Esophagus squamous epithelium (tissue), 5 donors: Measurements from ENCODE around the gene MTREX. TPM values are rescaled to one million over a fixed set of nuclear protein-coding genes. Genes with fewer than 3 reads are reported as not detected.
"Not testable (repeated sequence)": the region's sequence is repeated elsewhere in the genome, so short reads cannot be mapped to it uniquely, and the experiment has no call there.

ENCODE experiments used
- DNase-seq: peaks from one replicate; lab custom pipeline; 2025; lab: John Stamatoyannopoulos, UW
- H3K27ac ChIP-seq, 4 donors: fragments of 200-600 bp; sonication (generic); one replicate each; pipeline ENCODE4 v1.5.1; 2016 to 2019; ENCODE audit warnings: mild to moderate bottlenecking in 1 of 4
- H3K27me3 ChIP-seq, 4 donors: fragments of 200-600 bp; sonication (generic); 1 replicate in 3 of 4; 2 replicates in 1 of 4; pipeline versions ENCODE4 v1.5.1 to v1.6.0; 2017 to 2021; ENCODE audit warnings: antibody characterized with exemption in 1 of 4
- H3K36me3 ChIP-seq, 3 donors: fragments of 200-600 bp; sonication (generic); one replicate each; pipeline ENCODE4 v1.5.1; 2016 to 2019
- H3K4me1 ChIP-seq, 3 donors: fragments of 200-600 bp; sonication (generic); one replicate each; pipeline ENCODE4 v1.5.1; 2017 to 2019
- H3K4me3 ChIP-seq, 4 donors: fragments of 200-600 bp; sonication (generic); 1 replicate in 3 of 4; 2 replicates in 1 of 4; pipeline ENCODE4 v1.5.1; 2016 to 2019; ENCODE audit warnings: mild to moderate bottlenecking in 2 of 4, moderate library complexity in 1 of 4
- H3K9me3 ChIP-seq, 3 donors: fragments of 200-600 bp; sonication (generic); one replicate each; pipeline ENCODE4 v1.5.1; 2016 to 2019
- POLR2A ChIP-seq, 4 donors: fragments of 450-650 bp; IDR thresholded peaks; one replicate each; pipeline ENCODE4 v1.6.1; 2017; ENCODE audit warnings: antibody characterized with exemption in 4 of 4, mild to moderate bottlenecking in 4 of 4, moderate library complexity in 3 of 4
- WGBS, 2 donors: methylation state at CpG; one replicate each; pipeline ENCODE4 v1.1.5; 2018; 5-methylcytosine and 5-hydroxymethylcytosine counted together
- intact Hi-C: fragments of 100-400 bp; cut with DNase I; formaldehyde crosslinking; loops from one replicate; pipeline ENCODE4 v1.15.0; 2022
- total RNA-seq, 4 donors: library from RNA; depleted of rRNA; stranded (reverse); fragments of >200 nt; gene quantifications; one replicate each; pipeline ENCODE4 v1.1.0, GENCODE V29; 2016
- TF ChIP-seq, protein P1 (sequence below), 6 experiments: fragments of 450-650 bp in 4 of 6; fragments of 200-600 bp in 2 of 6; sonication (generic) in 2 of 6; IDR thresholded peaks; one replicate each; pipeline ENCODE4 v1.5.1; 2016 to 2019; ENCODE audit warnings: antibody characterized with exemption in 6 of 6, mild to moderate bottlenecking in 4 of 6, moderate library complexity in 4 of 6
- donor health status: DM: yes; HTN: yes; CAD: no.

The MTREX gene
- total RNA-seq, 4 donors from 2014 or later, result 63.9 to 79.3 (median 72.2) TPM

DNA sequence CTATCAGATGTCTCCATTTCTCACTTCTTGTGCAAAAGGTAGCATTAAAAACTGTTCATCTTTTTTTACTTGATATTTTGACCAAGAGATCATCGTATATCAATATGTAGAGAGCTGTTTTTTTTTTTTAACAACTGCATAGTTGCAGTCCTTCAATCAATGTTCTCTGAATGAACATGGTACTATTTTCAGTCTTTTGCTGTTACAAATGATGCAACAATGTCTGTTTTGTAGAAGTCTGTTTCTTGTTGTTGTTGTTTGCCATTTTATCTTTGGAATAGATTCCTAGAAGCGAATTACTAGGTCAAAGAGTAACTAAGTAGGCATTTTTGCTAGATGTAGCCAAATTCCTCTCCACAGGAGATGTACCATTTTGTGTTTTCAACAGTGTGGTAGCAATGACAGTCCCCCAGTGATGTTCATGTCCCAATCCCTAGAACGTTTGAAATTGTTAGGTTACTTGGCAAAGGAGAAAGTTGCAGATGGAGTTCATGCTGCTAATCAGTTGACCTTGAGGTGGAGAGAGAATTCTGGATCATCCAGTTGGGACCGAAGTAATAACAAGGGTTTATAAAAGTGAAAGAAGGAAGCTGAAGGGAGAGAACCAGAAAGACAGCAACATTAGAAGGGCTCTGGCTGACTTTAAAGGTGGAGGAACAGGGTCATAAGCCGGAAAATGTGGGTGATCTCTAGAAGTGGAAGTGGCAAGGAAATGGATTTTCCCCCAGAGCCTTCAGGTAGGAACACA is 6.3 kb downstream of the MTREX start:
- H3K4me1 ChIP-seq, result peaks cover 0 to 48% (median 20%) of the 10 kb centered on the region in 3 donors
- intact Hi-C loops, result no loop called here
- no peak overlapping the region for H3K4me3 ChIP-seq
- no peaks in the 10 kb centered on the region for H3K9me3 ChIP-seq
- WGBS, 2 donors, result 72 to 77% methylated on average over 5 of the region's 5 CpGs
- peaks cover 0 to 20% (median 0%) of the 10 kb centered on the region in 3 donors for H3K36me3 ChIP-seq
- DNase-seq, result no peak
- H3K27me3 ChIP-seq, result no peaks in the 10 kb centered on the region
- no peak for TF ChIP-seq POLR2A (IDR thresholded peaks at IDR 0.05)
- TF ChIP-seq, protein P1, sequence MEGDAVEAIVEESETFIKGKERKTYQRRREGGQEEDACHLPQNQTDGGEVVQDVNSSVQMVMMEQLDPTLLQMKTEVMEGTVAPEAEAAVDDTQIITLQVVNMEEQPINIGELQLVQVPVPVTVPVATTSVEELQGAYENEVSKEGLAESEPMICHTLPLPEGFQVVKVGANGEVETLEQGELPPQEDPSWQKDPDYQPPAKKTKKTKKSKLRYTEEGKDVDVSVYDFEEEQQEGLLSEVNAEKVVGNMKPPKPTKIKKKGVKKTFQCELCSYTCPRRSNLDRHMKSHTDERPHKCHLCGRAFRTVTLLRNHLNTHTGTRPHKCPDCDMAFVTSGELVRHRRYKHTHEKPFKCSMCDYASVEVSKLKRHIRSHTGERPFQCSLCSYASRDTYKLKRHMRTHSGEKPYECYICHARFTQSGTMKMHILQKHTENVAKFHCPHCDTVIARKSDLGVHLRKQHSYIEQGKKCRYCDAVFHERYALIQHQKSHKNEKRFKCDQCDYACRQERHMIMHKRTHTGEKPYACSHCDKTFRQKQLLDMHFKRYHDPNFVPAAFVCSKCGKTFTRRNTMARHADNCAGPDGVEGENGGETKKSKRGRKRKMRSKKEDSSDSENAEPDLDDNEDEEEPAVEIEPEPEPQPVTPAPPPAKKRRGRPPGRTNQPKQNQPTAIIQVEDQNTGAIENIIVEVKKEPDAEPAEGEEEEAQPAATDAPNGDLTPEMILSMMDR (IDR thresholded peaks at IDR 0.05), result no peak
- no peak overlapping the region for H3K27ac ChIP-seq

GRCh38 chr5:55316289-55316688 is 8.5 kb downstream of the MTREX start:
- WGBS, 2 donors, result 87 to 100% methylated on average over 2 of the region's 2 CpGs
- no peak overlapping the region for H3K4me3 ChIP-seq
- H3K27ac ChIP-seq, result no peak overlapping the region
- intact Hi-C loops, result no loop called here
- DNase-seq, result no peak
- peaks cover 0 to 47% (median 6%) of the 10 kb centered on the region in 3 donors for H3K4me1 ChIP-seq
- H3K27me3 ChIP-seq, result no peaks in the 10 kb centered on the region
- TF ChIP-seq POLR2A (IDR thresholded peaks at IDR 0.05), result no peak
- TF ChIP-seq, protein P1 (IDR thresholded peaks at IDR 0.05), result no peak
- H3K9me3 ChIP-seq, result no peaks in the 10 kb centered on the region
- peaks cover 0 to 12% (median 0%) of the 10 kb centered on the region in 3 donors for H3K36me3 ChIP-seq

GRCh38 chr5:55316837-55317236 is 9.0 kb downstream of the MTREX start:
- intact Hi-C loops, result no loop called here
- no peak for TF ChIP-seq POLR2A (IDR thresholded peaks at IDR 0.05)
- TF ChIP-seq, protein P1 (IDR thresholded peaks at IDR 0.05), result no peak
- no peak for DNase-seq

GRCh38 chr5:55318237-55318636 is 10.4 kb downstream of the MTREX start:
- H3K27me3 ChIP-seq, H3K9me3 ChIP-seq, intact Hi-C loops, H3K27ac ChIP-seq, DNase-seq, H3K4me3 ChIP-seq: not testable (repeated sequence)
- H3K36me3 ChIP-seq, result peaks cover 0 to 15% (median 0%) of the 10 kb centered on the region in 3 donors
- peaks cover 0 to 38% (median 6%) of the 10 kb centered on the region in 3 donors for H3K4me1 ChIP-seq
- WGBS, 2 donors, result 90 to 98% methylated on average over 4 of the region's 4 CpGs

More at GRCh38 chr5:55316837-55317236, 9.0 kb downstream of the MTREX start:
- Histone ChIP-seq H3K27me3 (no peaks in the 10 kb centered on the region), H3K27ac (no peak overlapping the region), H3K36me3 (peaks cover 0 to 10% (median 0%) of the 10 kb centered on the region in 3 donors), H3K4me3 (no peak overlapping the region), H3K9me3 (no peaks in the 10 kb centered on the region), H3K4me1 (peaks cover 0 to 44% (median 6%) of the 10 kb centered on the region in 3 donors)

DNA sequence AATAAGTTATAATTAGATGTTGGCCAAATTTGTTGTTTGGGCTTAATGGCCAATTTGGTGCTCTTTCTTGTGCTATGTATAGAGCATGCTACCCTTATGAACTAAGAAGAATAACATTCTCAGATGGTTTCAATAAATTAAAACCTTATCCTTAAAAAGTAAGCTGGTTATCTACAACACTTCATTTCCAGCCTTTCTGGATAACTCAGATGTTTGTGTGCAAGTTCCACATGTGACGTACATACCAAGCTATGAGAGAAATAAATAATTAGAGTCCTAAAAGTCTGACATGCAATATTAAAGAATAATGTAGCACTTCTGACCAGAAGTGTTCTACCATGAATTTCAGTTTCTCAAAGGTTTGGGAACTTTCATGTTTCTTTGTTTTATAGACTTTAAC is 11.7 kb downstream of the MTREX start:
- WGBS, 2 donors, result 67 to 89% methylated on average over 1 of the region's 1 CpG
- H3K36me3 ChIP-seq, result peaks cover 0 to 27% (median 0%) of the 10 kb centered on the region in 3 donors
- no peaks in the 10 kb centered on the region for H3K27me3 ChIP-seq
- H3K9me3 ChIP-seq, result no peaks in the 10 kb centered on the region
- H3K4me3 ChIP-seq, result no peak overlapping the region
- peaks cover 0 to 28% (median 3%) of the 10 kb centered on the region in 3 donors for H3K4me1 ChIP-seq
- no peak for TF ChIP-seq POLR2A (IDR thresholded peaks at IDR 0.05)
- TF ChIP-seq, protein P1 (IDR thresholded peaks at IDR 0.05), result no peak
- intact Hi-C loops, result no loop called here
- no peak overlapping the region for H3K27ac ChIP-seq
- DNase-seq, result no peak
